ENCODE data around the gene MAP6.
"Not testable (repeated sequence)": the region's sequence is repeated elsewhere in the genome, so short reads cannot be mapped to it uniquely, and the experiment has no call there.

Gene MAP6

DNA sequence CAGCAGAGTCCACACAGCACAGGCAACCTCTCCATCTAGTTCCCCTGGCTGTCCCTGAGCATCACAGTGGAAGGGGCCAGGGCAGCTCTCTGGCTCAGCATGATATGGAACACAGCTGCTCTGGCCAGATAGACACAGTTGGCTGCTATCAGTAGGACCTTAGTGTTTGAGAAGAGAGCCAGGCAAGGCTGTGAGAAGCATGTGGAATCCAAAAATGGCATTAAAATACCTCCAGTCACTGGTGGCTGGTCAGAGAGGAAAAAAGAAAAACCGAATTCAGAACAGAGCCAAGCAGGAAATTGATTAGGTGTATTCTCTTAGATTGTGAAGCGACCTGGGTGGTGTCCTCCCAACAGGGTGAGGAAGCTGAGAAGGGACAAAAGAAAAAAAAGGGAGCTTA is 78.9 kb downstream of the MAP6 start:
- DNase-seq = no peak

- DNase-seq = no peak
These were observed 79.8 kb downstream of the MAP6 start for GRCh38 chr11:75589051-75589450.

GRCh38 chr11:75588051-75588481 is 80.8 kb downstream of the MAP6 start:
- no peak for DNase-seq

DNA sequence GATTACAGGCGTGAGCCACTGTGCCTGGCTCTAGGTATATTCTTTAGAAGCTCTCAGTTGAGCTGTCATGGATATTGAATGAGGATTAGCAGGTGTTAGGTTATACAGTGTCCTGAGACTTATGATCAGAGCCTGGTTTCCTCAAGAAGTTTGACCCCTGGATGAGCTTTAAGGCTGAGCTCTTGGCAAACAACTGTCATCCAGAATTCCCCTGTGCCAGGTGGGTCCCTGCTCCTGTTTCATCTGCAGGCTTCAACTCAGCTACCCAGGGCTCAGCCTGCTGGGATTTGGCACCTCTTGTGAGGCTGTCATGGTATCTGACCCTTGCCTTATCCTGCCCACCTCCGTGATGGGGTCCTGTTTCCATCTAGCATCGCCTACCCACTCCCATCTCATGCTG is 82.4 kb downstream of the MAP6 start:
- DNase-seq = no peak

- no peak for DNase-seq
These were observed 83.6 kb downstream of the MAP6 start for GRCh38 chr11:75585293-75585670.

DNA sequence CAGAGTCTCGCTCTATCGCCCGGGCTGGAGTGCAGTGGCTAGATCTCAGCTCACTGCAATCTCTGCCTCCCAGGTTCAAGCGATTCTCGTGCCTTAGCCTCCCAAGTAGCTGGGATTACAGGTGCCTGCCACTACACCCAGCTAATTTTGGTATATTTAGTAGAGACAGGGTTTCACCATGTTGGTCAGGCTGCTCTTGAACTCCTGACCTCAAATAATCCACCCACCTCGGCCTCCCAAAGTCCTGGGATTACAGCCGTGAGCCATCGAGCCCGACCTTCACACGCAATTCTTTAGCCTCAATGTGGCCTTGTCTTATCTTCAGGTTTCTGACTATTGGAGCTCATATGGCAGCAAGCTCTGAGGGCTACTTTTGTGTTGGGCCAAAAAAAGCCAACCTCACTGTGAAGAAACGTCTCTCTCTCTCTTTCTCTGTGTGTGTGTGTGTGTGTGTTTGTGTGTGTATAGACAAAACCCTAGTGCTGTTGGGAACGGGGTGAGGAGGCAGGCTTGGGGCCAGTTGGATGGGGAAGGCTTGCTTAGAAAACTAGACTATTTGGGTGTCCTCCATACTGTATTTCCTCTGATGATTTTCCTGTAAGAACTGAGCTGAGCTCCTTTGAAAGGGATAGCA is 84.1 kb downstream of the MAP6 start:
- not testable (repeated sequence) for DNase-seq

DNA sequence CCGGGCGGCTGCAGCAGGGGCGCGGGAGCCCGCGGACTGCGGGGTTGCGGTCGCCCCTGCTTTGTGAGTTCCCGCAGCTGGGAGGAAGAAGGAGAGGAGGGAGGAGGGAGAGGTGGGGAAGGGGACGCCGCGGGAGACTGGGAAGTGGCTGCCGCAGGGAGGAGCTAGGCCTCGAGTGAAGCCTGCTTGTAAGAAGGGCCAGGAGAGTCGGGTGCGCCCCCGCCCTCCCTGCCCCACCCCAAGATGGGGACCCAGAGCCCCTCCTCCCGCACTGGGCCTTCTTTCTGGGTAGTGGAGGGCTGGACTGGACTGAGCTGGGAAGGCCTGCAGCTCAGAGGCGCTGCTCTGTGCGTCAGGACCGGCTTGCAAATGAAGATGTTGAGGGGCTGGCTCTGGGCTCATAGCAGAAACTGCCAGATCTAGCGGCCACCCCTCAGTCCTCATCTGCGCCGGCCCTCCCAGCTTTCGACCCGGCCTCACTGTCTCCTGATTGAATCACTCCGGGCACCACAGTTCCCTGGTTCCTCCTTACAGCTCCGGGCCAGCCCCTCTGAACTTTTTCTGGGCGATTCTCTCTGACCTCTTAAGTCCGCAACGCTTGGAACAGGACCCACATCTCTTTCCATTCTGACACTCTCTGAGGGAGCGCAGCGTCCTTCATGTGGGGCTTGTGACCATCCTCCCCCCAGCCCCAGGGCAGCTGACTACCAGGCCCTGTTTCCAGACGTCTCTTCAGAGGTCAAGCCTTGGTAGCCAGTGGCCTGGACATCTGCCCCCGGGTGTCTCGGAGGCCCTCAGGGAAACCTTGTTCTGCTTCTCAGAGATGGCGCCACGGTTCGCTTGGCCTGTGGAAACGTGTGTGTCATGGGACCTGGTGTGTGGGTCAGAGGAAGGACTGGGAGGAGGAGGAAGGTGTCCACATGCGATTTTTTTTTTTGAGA is 84.8 kb downstream of the MAP6 start:
- DNase-seq = peak; percentile 30

- DNase-seq = peak; percentile 76
These were observed 85.7 kb downstream of the MAP6 start for GRCh38 chr11:75582895-75583717.

DNA sequence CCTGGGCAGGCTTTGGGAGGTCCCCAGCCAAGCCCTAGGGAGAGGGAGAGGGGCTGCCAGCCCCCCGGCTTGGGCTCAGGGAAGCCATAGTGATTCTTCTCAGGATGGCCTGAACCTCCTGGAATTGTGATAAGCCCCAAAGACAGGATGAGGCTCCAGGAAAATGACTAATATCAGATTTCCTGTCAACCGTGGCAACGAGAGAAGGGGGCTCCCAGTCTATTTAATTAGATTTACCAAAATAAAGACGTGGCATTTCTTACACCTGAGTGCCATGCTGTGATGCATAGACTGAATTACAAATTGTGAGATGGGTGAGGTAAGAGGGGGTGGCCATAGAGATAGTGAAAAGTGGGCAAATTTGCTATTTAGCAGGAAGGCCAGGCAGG is 86.3 kb downstream of the MAP6 start:
- no peak for DNase-seq

DNA sequence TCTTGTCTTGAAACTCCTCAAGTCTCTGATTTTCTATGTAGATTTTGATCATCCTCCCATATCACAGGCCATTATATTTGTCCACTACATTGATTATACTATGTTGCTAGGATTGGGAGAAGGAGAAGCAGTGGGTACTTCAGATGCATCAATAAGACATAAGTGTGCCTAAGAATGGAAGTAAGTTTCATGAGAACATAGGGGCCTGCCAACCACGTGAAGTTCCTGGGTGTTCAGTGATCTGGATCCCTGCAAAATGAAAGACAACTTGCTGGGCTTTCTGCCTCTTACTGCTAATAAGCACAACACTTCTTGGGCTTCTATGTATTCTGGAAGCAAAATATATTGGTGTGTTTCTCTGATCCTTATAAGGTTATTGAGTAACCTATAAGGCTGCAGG is 89.0 kb downstream of the MAP6 start:
- no peak for DNase-seq

DNA sequence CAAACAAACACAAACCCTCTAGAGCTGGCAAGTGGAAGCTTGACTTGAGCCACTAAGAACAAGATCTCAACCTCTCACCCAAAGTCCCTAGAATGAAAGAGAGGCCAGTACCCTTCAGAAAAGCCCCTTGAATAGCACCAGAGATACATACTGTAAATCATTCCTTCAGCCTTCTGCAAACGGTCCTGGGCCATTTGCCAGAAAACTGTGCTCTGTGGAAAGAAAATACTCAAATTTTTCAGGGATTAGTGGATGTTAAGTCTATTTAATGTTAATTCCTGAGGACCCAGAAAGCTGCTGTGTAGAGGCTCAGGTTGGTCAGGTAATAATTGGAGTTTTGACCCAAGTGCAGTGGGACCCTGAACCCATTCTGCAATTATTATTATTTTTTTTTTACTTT is 89.9 kb downstream of the MAP6 start:
- no peak for DNase-seq

DNA sequence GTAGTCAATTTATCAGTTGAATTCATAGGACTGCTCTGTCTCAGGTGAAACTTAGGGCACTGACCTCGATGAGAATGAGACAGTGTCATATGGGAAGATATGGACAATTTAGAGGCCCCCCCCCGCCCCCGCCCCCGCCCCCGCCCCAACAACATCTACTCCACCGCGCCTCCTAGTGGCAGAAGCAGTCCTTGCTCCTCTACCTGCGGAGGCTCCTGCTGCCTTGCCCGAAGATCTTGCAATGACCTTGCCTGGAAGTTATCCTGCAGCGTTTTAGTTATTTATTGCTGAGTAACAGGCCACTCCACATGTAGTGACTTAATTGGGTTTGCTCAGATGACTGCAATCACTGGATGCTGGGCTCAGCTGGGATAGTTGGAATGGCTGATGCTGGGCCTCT is 91.6 kb downstream of the MAP6 start:
- DNase-seq = peak; percentile 2

GRCh38 chr11:75576499-75576918 is 92.3 kb downstream of the MAP6 start:
- no peak for DNase-seq

GRCh38 chr11:75576017-75576416 is 92.8 kb downstream of the MAP6 start:
- no peak for DNase-seq

DNA sequence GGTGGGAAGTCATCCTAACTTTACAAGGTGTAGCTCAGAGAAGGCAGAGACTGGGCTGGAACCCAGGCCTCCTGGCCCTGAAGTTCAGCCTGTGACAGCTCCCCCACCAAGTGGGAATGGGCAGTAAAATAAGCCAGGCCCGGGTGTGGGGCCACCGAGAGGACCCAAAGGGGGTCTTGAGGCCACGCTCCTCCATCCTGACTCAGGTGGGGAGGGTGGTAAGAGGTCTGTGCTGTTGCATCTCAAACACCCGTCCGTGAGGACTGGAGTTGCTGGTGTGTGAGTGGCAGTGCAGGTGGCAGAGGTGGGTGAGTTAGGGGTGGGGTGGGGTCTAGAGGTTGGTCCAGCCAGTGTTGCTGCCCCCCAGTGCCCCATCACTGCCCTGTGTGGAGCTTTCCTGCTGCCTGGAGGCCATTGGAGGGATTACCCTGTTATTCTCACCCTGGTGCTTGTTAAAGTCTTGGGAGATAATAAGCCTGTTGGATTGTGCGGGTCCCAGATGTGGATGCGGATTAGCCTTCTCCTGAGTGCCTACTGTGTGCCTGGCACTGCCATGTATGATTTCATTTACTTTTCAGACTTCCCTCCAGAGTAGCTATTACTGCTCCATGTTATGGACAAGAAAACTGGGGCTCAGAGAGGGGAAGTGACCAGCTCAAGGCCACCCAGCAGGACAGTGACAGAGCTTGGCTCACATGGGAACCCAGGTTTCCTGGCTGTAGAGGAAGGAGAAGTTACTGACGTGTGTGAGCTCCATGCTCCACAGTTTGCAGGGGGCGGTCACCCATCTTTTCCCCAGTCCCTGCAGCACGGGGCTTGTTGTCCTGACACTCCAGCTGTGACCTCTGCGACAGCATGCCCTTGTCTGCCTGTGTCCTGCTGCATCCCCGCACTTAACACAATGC is 93.9 kb downstream of the MAP6 start:
- DNase-seq = no peak

- no peak for DNase-seq
These were observed 96.1 kb downstream of the MAP6 start for GRCh38 chr11:75572744-75573143.

- DNase-seq = no peak
These were observed 97.2 kb downstream of the MAP6 start for GRCh38 chr11:75571625-75572024.

DNA sequence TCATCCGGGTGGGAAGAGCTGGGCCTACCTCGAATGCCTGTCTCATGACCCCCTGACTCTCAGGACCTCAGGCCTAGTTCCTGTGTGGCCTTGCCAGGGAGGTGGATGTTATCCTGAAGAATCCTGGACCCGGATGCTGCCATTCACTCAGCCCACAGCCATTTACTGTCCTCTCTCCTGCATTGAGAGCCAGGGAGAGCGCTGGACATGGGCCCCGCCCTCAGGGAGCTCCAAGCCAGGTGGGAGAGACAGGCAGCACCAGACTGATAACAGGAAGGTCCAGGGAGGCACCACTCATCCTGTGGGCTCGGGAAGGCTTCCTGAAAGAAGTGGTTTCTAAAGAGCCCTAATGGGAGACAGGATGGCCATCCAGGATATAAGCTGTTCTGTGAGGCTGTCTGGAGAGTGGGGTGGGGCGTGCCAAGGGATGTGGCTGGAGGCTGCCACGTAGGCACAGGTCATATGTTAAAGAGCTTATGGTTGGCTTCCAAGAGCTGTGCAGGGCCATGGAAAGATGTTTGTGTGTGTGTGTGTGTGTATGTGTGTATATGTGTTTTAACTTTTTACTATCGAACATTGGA is 98.2 kb downstream of the MAP6 start:
- no peak for DNase-seq

DNA sequence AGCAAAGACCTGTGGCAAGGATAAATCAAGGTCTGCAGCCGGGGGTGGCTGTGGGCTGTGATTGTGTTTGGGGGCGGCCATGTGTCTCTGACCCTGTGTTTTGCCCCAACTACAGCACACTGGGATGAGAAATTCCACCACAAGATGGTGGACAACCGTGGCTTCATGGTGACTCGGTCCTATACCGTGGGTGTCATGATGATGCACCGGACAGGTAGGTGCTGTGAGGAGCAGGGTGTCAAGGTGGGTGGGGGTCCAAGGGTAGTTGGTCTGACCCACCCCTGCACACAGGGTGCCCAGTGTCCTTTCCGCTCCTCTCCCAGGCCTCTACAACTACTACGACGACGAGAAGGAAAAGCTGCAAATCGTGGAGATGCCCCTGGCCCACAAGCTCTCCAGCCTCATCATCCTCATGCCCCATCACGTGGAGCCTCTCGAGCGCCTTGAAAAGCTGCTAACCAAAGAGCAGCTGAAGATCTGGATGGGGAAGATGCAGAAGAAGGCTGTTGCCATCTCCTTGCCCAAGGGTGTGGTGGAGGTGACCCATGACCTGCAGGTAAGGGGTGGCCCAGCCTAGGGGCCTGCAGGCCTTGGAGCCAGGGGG is 100.1 kb downstream of the MAP6 start:
- no peak for DNase-seq

- DNase-seq = no peak
These were observed 100.9 kb downstream of the MAP6 start for GRCh38 chr11:75567971-75568370.

DNA sequence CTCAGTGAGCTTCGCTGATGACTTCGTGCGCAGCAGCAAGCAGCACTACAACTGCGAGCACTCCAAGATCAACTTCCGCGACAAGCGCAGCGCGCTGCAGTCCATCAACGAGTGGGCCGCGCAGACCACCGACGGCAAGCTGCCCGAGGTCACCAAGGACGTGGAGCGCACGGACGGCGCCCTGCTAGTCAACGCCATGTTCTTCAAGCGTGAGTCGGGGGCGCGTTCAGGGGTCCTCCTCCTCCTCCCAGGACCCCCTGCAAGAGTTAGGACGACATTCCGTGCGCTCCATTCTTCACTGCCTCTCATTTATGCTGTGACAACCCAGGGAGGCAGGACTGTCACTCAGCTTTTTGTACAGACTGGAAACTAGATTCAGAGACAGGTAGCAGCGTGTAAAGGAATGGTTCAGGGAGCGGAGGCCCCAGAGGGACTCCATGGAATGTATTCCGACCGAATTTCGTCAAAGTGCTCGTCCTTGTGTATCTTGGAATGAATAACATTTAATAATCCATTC is 102.0 kb downstream of the MAP6 start:
- no peak for DNase-seq
